CD4-positive, alpha-beta T cell (primary cell): ENCODE results near the gene PHF11. TPM values are rescaled to one million over a fixed set of nuclear protein-coding genes. Genes with fewer than 3 reads are reported as not detected.

Source experiments
- ATAC-seq: fragments of 200-7000 bp; cut with Tn5 transposase; one replicate; pipeline ENCODE4 v1.10.0; 2022; ENCODE audit warnings: mild to moderate bottlenecking; ENCODE audit not compliant: poor library complexity
- CTCF ChIA-PET: fragments of 350-600 bp; sonication (Branson Sonifier 250); formaldehyde crosslinking; loops from one replicate; lab custom pipeline; 2021; ENCODE audit warnings: antibody characterized with exemption, inconsistent platforms; lab: Charles Lee
- POLR2A ChIA-PET: fragments of 350-600 bp; sonication (Branson Sonifier 250); formaldehyde crosslinking; loops from one replicate; lab custom pipeline; 2021; ENCODE audit warnings: antibody characterized with exemption, inconsistent platforms; lab: Charles Lee
- DNase-seq, 14 experiments: peaks; one replicate each; pipeline ENCODE4 v3.0.0-alpha.2; 2013 to 2020; ENCODE audit warnings: mixed read lengths in 2 of 14
- H3K27ac ChIP-seq, 2 donors: one replicate each; pipeline versions ENCODE4 v1.5.1 to v1.7.0; 2013; ENCODE audit warnings: low read length in 2 of 2, low read depth in 1 of 2, mild to moderate bottlenecking in 1 of 2
- H3K27me3 ChIP-seq, 2 experiments: 1 replicate in 1 of 2; 2 replicates in 1 of 2; pipeline versions ENCODE4 v1.6.1 to v1.7.0; 2013; ENCODE audit warnings: low read length in 2 of 2, control low read depth in 1 of 2, mild to moderate bottlenecking in 1 of 2, moderate library complexity in 1 of 2; ENCODE audit not compliant: insufficient read depth in 2 of 2, control insufficient read depth in 1 of 2
- H3K36me3 ChIP-seq: one replicate; pipeline ENCODE4 v1.6.1; 2013; ENCODE audit warnings: low read length, control low read depth; ENCODE audit not compliant: insufficient read depth
- H3K4me1 ChIP-seq: one replicate; pipeline ENCODE4 v1.6.1; 2013; ENCODE audit warnings: low read length, control low read depth; ENCODE audit not compliant: insufficient read depth
- H3K4me3 ChIP-seq: one replicate; pipeline ENCODE4 v1.5.1; 2013; ENCODE audit warnings: mild to moderate bottlenecking, low read length, moderate library complexity
- H3K9me3 ChIP-seq, 2 experiments: 1 replicate in 1 of 2; 2 replicates in 1 of 2; pipeline versions ENCODE4 v1.6.1 to v1.7.0; 2013; ENCODE audit warnings: low read length in 2 of 2, mild to moderate bottlenecking in 2 of 2, control low read depth in 1 of 2, moderate library complexity in 1 of 2; ENCODE audit not compliant: control insufficient read depth in 1 of 2, insufficient read depth in 1 of 2
- H3K27ac Mint-ChIP-seq: one replicate; pipeline ENCODE4 v1.8.0; 2020; ENCODE audit warnings: mixed read lengths
- H3K27me3 Mint-ChIP-seq: one replicate; pipeline ENCODE4 v1.8.0; 2021; ENCODE audit warnings: mixed read lengths
- H3K36me3 Mint-ChIP-seq: one replicate; pipeline ENCODE4 v1.8.0; 2021; ENCODE audit warnings: low read depth, mixed read lengths
- H3K4me1 Mint-ChIP-seq: one replicate; pipeline ENCODE4 v1.8.0; 2021; ENCODE audit warnings: low read depth, mixed read lengths
- H3K4me3 Mint-ChIP-seq: one replicate; pipeline ENCODE4 v1.8.0; 2020; ENCODE audit warnings: mild to moderate bottlenecking, mixed read lengths
- H3K9me3 Mint-ChIP-seq: one replicate; pipeline ENCODE4 v1.8.0; 2020; ENCODE audit warnings: mixed read lengths
- CTCF ChIP-seq: fragments of 200-600 bp; IDR thresholded peaks from one replicate; pipeline ENCODE4 v1.8.0; 2022; ENCODE audit warnings: antibody characterized with exemption, mild to moderate bottlenecking
- intact Hi-C, 2 experiments: fragments of 100-400 bp; cut with DNase I in 1 of 2; cut with micrococcal nuclease in 1 of 2; formaldehyde crosslinking; loops; one replicate each; pipeline versions ENCODE4 v1.15.1 to v1.9.0; 2023 to 2025; cut with DNase I, micrococcal nuclease
- total RNA-seq, 174 experiments: library from RNA in 2 of 174; stranded (reverse) in 2 of 174; gene quantifications; one replicate each; pipeline ENCODE4 v1.2.3 and lab custom pipeline; 2021 to 2026

The PHF11 gene
- total RNA-seq, 2 experiments from 2014 or later: 105 TPM

GRCh38 chr13:49454388-49455006, 41.3 kb upstream of the PHF11 start:
- H3K36me3 ChIP-seq: peaks cover 7% of the 10 kb centered on the region
- H3K4me3 ChIP-seq: no peak overlapping the region
- ChIA-PET POLR2A (interaction anchor here (1.7 to 2.6 kb wide), 2 partner anchors 10 to 41 kb away, joined by 9 to 27 read pairs; partner anchors contain the start of genes CAB39L, PHF11 and SETDB2), CTCF (interaction anchor here (1.0 to 1.2 kb wide), 2 partner anchors 9 to 11 kb away, joined by 3 to 4 read pairs; partner anchors contain the start of genes CAB39L and SETDB2)
- peak overlapping the region; percentile 62 for H3K4me3 Mint-ChIP-seq
- H3K27ac Mint-ChIP-seq: peak overlapping the region; percentile 70
- no peaks in the 10 kb centered on the region for H3K9me3 Mint-ChIP-seq
- H3K27me3 Mint-ChIP-seq: no peaks in the 10 kb centered on the region
- no peaks in the 10 kb centered on the region for H3K9me3 ChIP-seq
- H3K4me1 ChIP-seq: peaks cover 4% of the 10 kb centered on the region
- H3K36me3 Mint-ChIP-seq: peaks cover 56% of the 10 kb centered on the region
- peaks cover 64% of the 10 kb centered on the region for H3K4me1 Mint-ChIP-seq
- DNase-seq (peak in 3 of 14 experiments; percentile 22 to 61 (median 30)), ATAC-seq (peak; percentile 73)
- no peak for TF ChIP-seq CTCF
- H3K27ac ChIP-seq: peak overlapping the region in 1 of 2 donors; percentile 47
- no peaks in the 10 kb centered on the region for H3K27me3 ChIP-seq
- intact Hi-C loops: no loop called here

GRCh38 chr13:49455007-49455398, 40.8 kb upstream of the PHF11 start:
- H3K36me3 ChIP-seq: peaks cover 8% of the 10 kb centered on the region
- no peak overlapping the region for H3K4me3 Mint-ChIP-seq
- H3K4me1 ChIP-seq: peaks cover 4% of the 10 kb centered on the region
- H3K9me3 Mint-ChIP-seq: no peaks in the 10 kb centered on the region
- H3K36me3 Mint-ChIP-seq: peaks cover 58% of the 10 kb centered on the region
- intact Hi-C loops: no loop called here
- ATAC-seq (peak; percentile 21), DNase-seq (peak in 1 of 14 experiments; percentile 21)
- no peaks in the 10 kb centered on the region for H3K27me3 Mint-ChIP-seq
- H3K4me1 Mint-ChIP-seq: peaks cover 59% of the 10 kb centered on the region
- ChIA-PET CTCF (interaction anchor here (1.0 to 1.2 kb wide), 2 partner anchors 9 to 11 kb away, joined by 3 to 4 read pairs; partner anchors contain the start of genes CAB39L and SETDB2), POLR2A (interaction anchor here (1.7 to 2.6 kb wide), 2 partner anchors 10 to 40 kb away, joined by 9 to 27 read pairs; partner anchors contain the start of genes CAB39L, PHF11 and SETDB2)
- H3K27ac ChIP-seq: peak overlapping the region in 1 of 2 donors; percentile 47
- no peaks in the 10 kb centered on the region for H3K27me3 ChIP-seq
- no peak for TF ChIP-seq CTCF
- peak overlapping the region; percentile 70 for H3K27ac Mint-ChIP-seq
- no peak overlapping the region for H3K4me3 ChIP-seq
- H3K9me3 ChIP-seq: no peaks in the 10 kb centered on the region

- no peaks in the 10 kb centered on the region for H3K27me3 Mint-ChIP-seq
- H3K9me3 Mint-ChIP-seq: no peaks in the 10 kb centered on the region
- Histone ChIP-seq H3K36me3 (peaks cover 19% of the 10 kb centered on the region), H3K27ac (no peak overlapping the region), H3K4me1 (peaks cover 4% of the 10 kb centered on the region), H3K9me3 (no peaks in the 10 kb centered on the region), H3K27me3 (no peaks in the 10 kb centered on the region), H3K4me3 (no peak overlapping the region)
- peaks cover 52% of the 10 kb centered on the region for H3K4me1 Mint-ChIP-seq
- no peak for ATAC-seq
- CTCF ChIA-PET: no interaction called here
- H3K4me3 Mint-ChIP-seq: no peak overlapping the region
- H3K36me3 Mint-ChIP-seq: peaks cover 69% of the 10 kb centered on the region
- no peak for TF ChIP-seq CTCF
- POLR2A ChIA-PET: no interaction called here
- DNase-seq: no peak
- intact Hi-C loops: no loop called here
- no peak overlapping the region for H3K27ac Mint-ChIP-seq
Measured at GRCh38 chr13:49456156-49456555, 39.6 kb upstream of the PHF11 start.
